Astrocyte (in vitro differentiated cells and primary cell): ENCODE data around the gene NEK3. TPM values are rescaled to one million over a fixed set of nuclear protein-coding genes. Genes with fewer than 3 reads are reported as not detected.

Experiments used
- DNase-seq: peaks from one replicate; pipeline ENCODE4 v3.0.0-alpha.2; 2010; ENCODE audit warnings: low read depth
- FAIRE-seq: peaks from 2 replicates; lab custom pipeline; 2011; peaks lifted over from hg19 to GRCh38; lab: Jason Lieb, UNC
- H2AFZ ChIP-seq: 2 replicates; pipeline ENCODE4 v1.6.0; 2012; ENCODE audit warnings: low read depth, low read length, inconsistent platforms
- H3K27ac ChIP-seq: 2 replicates; pipeline ENCODE4 v1.5.1; 2011; ENCODE audit warnings: low read depth, low read length, inconsistent platforms
- H3K27me3 ChIP-seq: 2 replicates; pipeline ENCODE4 v1.6.0; 2011; ENCODE audit warnings: low read length, inconsistent platforms; ENCODE audit not compliant: insufficient read depth
- H3K36me3 ChIP-seq: 2 replicates; pipeline ENCODE4 v1.5.1; 2011; ENCODE audit warnings: low read length, inconsistent platforms; ENCODE audit not compliant: insufficient read depth
- H3K4me1 ChIP-seq: 2 replicates; pipeline ENCODE4 v1.5.1; 2011; ENCODE audit warnings: low read length, inconsistent platforms; ENCODE audit not compliant: insufficient read depth
- H3K4me2 ChIP-seq: 2 replicates; pipeline ENCODE4 v1.6.0; 2012; ENCODE audit warnings: low read length, inconsistent platforms
- H3K4me3 ChIP-seq: 2 replicates; pipeline ENCODE4 v1.5.1; 2011; ENCODE audit warnings: low read depth, mild to moderate bottlenecking, low read length, inconsistent platforms; ENCODE audit not compliant: insufficient read depth
- H3K79me2 ChIP-seq: 2 replicates; pipeline ENCODE4 v1.6.0; 2012; ENCODE audit warnings: mild to moderate bottlenecking, low read length, inconsistent platforms; ENCODE audit not compliant: insufficient read depth
- H3K9ac ChIP-seq: 2 replicates; pipeline ENCODE4 v1.6.0; 2012; ENCODE audit warnings: mild to moderate bottlenecking, low read length, inconsistent platforms
- H3K9me3 ChIP-seq: 2 replicates; pipeline ENCODE4 v1.5.1; 2012; ENCODE audit warnings: low read depth, mild to moderate bottlenecking, low read length, inconsistent platforms; ENCODE audit not compliant: insufficient read depth
- H4K20me1 ChIP-seq: 2 replicates; pipeline ENCODE4 v1.6.0; 2012; ENCODE audit warnings: low read length, inconsistent platforms; ENCODE audit not compliant: insufficient read depth
- H3K27ac Mint-ChIP-seq: one replicate; pipeline ENCODE4 v1.8.0; 2021; ENCODE audit warnings: mild to moderate bottlenecking, mixed read lengths; ENCODE audit not compliant: unreplicated experiment
- H3K27me3 Mint-ChIP-seq: one replicate; pipeline ENCODE4 v1.8.0; 2021; ENCODE audit warnings: low read depth, mixed read lengths; ENCODE audit not compliant: unreplicated experiment
- H3K36me3 Mint-ChIP-seq: one replicate; pipeline ENCODE4 v1.8.0; 2021; ENCODE audit warnings: low read depth, mixed read lengths; ENCODE audit not compliant: unreplicated experiment
- H3K4me1 Mint-ChIP-seq: one replicate; pipeline ENCODE4 v1.8.0; 2021; ENCODE audit warnings: low read depth, mixed read lengths; ENCODE audit not compliant: unreplicated experiment
- H3K4me3 Mint-ChIP-seq: one replicate; pipeline ENCODE4 v1.8.0; 2021; ENCODE audit warnings: mild to moderate bottlenecking, moderate library complexity, mixed read lengths; ENCODE audit not compliant: unreplicated experiment
- H3K9me3 Mint-ChIP-seq: one replicate; pipeline ENCODE4 v1.8.0; 2021; ENCODE audit warnings: mild to moderate bottlenecking, mixed read lengths; ENCODE audit not compliant: unreplicated experiment
- CTCF ChIP-seq: IDR thresholded peaks from 2 replicates; pipeline ENCODE4 v1.5.1; 2011; ENCODE audit warnings: low read depth, mild to moderate bottlenecking, inconsistent platforms, low read length, moderate library complexity; ENCODE audit not compliant: insufficient read depth
- EZH2 ChIP-seq: IDR thresholded peaks from 2 replicates; pipeline ENCODE4 v1.6.1; 2012; ENCODE audit warnings: mild to moderate bottlenecking, low read length, inconsistent platforms; ENCODE audit not compliant: insufficient read depth
- total RNA-seq: library from RNA; stranded (reverse); gene quantifications from 2 replicates; pipeline ENCODE4 v1.2.1, GENCODE V29; 2021

The NEK3 gene
- total RNA-seq, 1 donor from 2014 or later, result 13.9 TPM

GRCh38 chr13:52128714-52129700 lies 30.4 kb downstream of the NEK3 start, which contains the start of gene NEK5:
NEK5 (minus strand) TSS chr13:52129073; CDS start chr13:52127482, 1,591 bp downstream.
- Histone ChIP-seq H3K79me2 (no peaks in the 10 kb centered on the region), H3K4me3 (peak within 1 kb of the TSS; percentile 57), H3K4me2 (peak within 1 kb of the TSS; percentile 99), H3K27ac (no peak within 1 kb of the TSS), H2AFZ (peak within 1 kb of the TSS; percentile 78), H4K20me1 (no peaks in the 10 kb centered on the region), H3K36me3 (peaks cover 15% of the 10 kb centered on the region), H3K9me3 (no peaks in the 10 kb centered on the region), H3K9ac (peak within 1 kb of the TSS; percentile 43), H3K4me1 (peaks cover 12% of the 10 kb centered on the region), H3K27me3 (no peaks in the 10 kb centered on the region)
- FAIRE-seq (no peak), DNase-seq (peak; percentile 42)
- Mint-ChIP-seq H3K4me1 (peaks cover 3% of the 10 kb centered on the region), H3K9me3 (peaks cover 6% of the 10 kb centered on the region), H3K36me3 (peaks cover 16% of the 10 kb centered on the region), H3K27ac (peak within 1 kb of the TSS; percentile 15), H3K27me3 (no peaks in the 10 kb centered on the region), H3K4me3 (peak within 1 kb of the TSS; percentile 86)
- no peak for TF ChIP-seq EZH2
- peak; percentile 41 for TF ChIP-seq CTCF

- H3K36me3 Mint-ChIP-seq, result peaks cover 15% of the 10 kb centered on the region
- Histone ChIP-seq H3K4me3 (peak overlapping the region; percentile 57), H2AFZ (peak overlapping the region; percentile 78), H3K9ac (peak overlapping the region; percentile 43), H3K9me3 (no peaks in the 10 kb centered on the region), H3K4me2 (peak overlapping the region; percentile 99), H3K27ac (no peak overlapping the region), H3K4me1 (peaks cover 12% of the 10 kb centered on the region), H3K27me3 (no peaks in the 10 kb centered on the region), H3K79me2 (no peaks in the 10 kb centered on the region), H4K20me1 (no peaks in the 10 kb centered on the region), H3K36me3 (peaks cover 15% of the 10 kb centered on the region)
- no peaks in the 10 kb centered on the region for H3K27me3 Mint-ChIP-seq
- TF ChIP-seq CTCF (peak; percentile 94), EZH2 (no peak)
- H3K27ac Mint-ChIP-seq, result no peak overlapping the region
- FAIRE-seq (peak; percentile 81), DNase-seq (peak; percentile 62)
- H3K4me1 Mint-ChIP-seq, result peaks cover 3% of the 10 kb centered on the region
- peaks cover 6% of the 10 kb centered on the region for H3K9me3 Mint-ChIP-seq
- peak overlapping the region; percentile 86 for H3K4me3 Mint-ChIP-seq
Measured at GRCh38 chr13:52127783-52128702, 31.4 kb downstream of the NEK3 start.
